RWPE2 (cell line): ENCODE measurements around the gene PTCH1.

Experiments used
- ATAC-seq: fragments of 200-7000 bp; cut with Tn5 transposase; 3 replicates; pipeline ENCODE4 v1.9.1; 2021; ENCODE audit warnings: low read depth
- DNase-seq: peaks from one replicate; pipeline ENCODE4 v3.0.0-alpha.2; 2020; ENCODE audit warnings: low spot score
- H3K27ac ChIP-seq: fragments of 450-650 bp; 2 replicates; pipeline ENCODE4 v1.5.1; 2017; ENCODE audit warnings: mild to moderate bottlenecking; ENCODE audit not compliant: poor library complexity, severe bottlenecking
- H3K27me3 ChIP-seq: fragments of 250-450 bp; sonication (Bioruptor Pico); 2 replicates; pipeline ENCODE4 v1.5.1; 2021; ENCODE audit warnings: mild to moderate bottlenecking, moderate library complexity; ENCODE audit not compliant: insufficient read depth, poor library complexity, severe bottlenecking
- H3K36me3 ChIP-seq: fragments of 250-450 bp; sonication (Bioruptor Pico); 2 replicates; pipeline ENCODE4 v1.5.1; 2020; ENCODE audit warnings: low read depth, mild to moderate bottlenecking, moderate library complexity
- H3K4me1 ChIP-seq: fragments of 250-450 bp; sonication (Bioruptor Pico); 2 replicates; pipeline ENCODE4 v1.5.1; 2021; ENCODE audit warnings: mild to moderate bottlenecking, moderate library complexity; ENCODE audit not compliant: insufficient read depth, poor library complexity, severe bottlenecking
- H3K4me3 ChIP-seq: fragments of 250-450 bp; sonication (Bioruptor Pico); 2 replicates; pipeline ENCODE4 v1.5.1; 2021; ENCODE audit warnings: mild to moderate bottlenecking, moderate library complexity; ENCODE audit not compliant: severe bottlenecking
- H3K9me3 ChIP-seq: fragments of 250-450 bp; sonication (Bioruptor Pico); 2 replicates; pipeline ENCODE4 v1.5.1; 2021; ENCODE audit warnings: mild to moderate bottlenecking, moderate library complexity; ENCODE audit not compliant: severe bottlenecking
- CTCF ChIP-seq: fragments of 450-650 bp; IDR thresholded peaks from one replicate; pipeline ENCODE4 v1.5.1; 2017; ENCODE audit warnings: mild to moderate bottlenecking, moderate library complexity; ENCODE audit not compliant: poor library complexity, severe bottlenecking

Gene PTCH1

GRCh38 chr9:95429096-95429495, 87.7 kb downstream of the PTCH1 start:
- no peak for TF ChIP-seq CTCF
- Histone ChIP-seq H3K27ac (no peak overlapping the region), H3K9me3 (no peaks in the 10 kb centered on the region), H3K4me3 (no peak overlapping the region), H3K36me3 (no peaks in the 10 kb centered on the region), H3K4me1 (no peaks in the 10 kb centered on the region), H3K27me3 (no peaks in the 10 kb centered on the region)
- DNase-seq, result no peak
- ATAC-seq, result no peak

GRCh38 chr9:95425910-95426551, 90.7 kb downstream of the PTCH1 start:
- H3K27ac ChIP-seq, result peak overlapping the region; percentile 70
- TF ChIP-seq CTCF, result no peak
- no peaks in the 10 kb centered on the region for H3K4me1 ChIP-seq
- H3K4me3 ChIP-seq, result peak overlapping the region; percentile 45
- H3K36me3 ChIP-seq, result peaks cover 14% of the 10 kb centered on the region; the same call in 1 of the 2 replicates
- DNase-seq (no peak), ATAC-seq (peak; percentile 39; the same call in 2 of the 3 replicates)
- peaks cover 13% of the 10 kb centered on the region for H3K9me3 ChIP-seq
- H3K27me3 ChIP-seq, result no peaks in the 10 kb centered on the region

- no peak for TF ChIP-seq CTCF
- no peak overlapping the region for H3K4me3 ChIP-seq
- H3K27ac ChIP-seq, result no peak overlapping the region
- no peak for ATAC-seq
- H3K9me3 ChIP-seq, result peaks cover 13% of the 10 kb centered on the region
- peaks cover 18% of the 10 kb centered on the region; the same call in 1 of the 2 replicates for H3K36me3 ChIP-seq
- no peaks in the 10 kb centered on the region for H3K27me3 ChIP-seq
- DNase-seq, result no peak
- H3K4me1 ChIP-seq, result no peaks in the 10 kb centered on the region
These were observed 94.1 kb downstream of the PTCH1 start for GRCh38 chr9:95422650-95423049.

- Histone ChIP-seq H3K4me3 (no peak overlapping the region), H3K4me1 (no peaks in the 10 kb centered on the region), H3K27me3 (no peaks in the 10 kb centered on the region), H3K9me3 (peaks cover 13% of the 10 kb centered on the region), H3K36me3 (peaks cover 18% of the 10 kb centered on the region; the same call in 1 of the 2 replicates), H3K27ac (no peak overlapping the region)
- no peak for TF ChIP-seq CTCF
- DNase-seq (no peak), ATAC-seq (no peak)
These were observed 96.3 kb downstream of the PTCH1 start for GRCh38 chr9:95420518-95420917.

GRCh38 chr9:95419444-95419843, 97.3 kb downstream of the PTCH1 start:
- Histone ChIP-seq H3K27ac (no peak overlapping the region), H3K4me3 (no peak overlapping the region), H3K36me3 (peaks cover 18% of the 10 kb centered on the region; the same call in 1 of the 2 replicates), H3K9me3 (peaks cover 13% of the 10 kb centered on the region), H3K27me3 (no peaks in the 10 kb centered on the region), H3K4me1 (no peaks in the 10 kb centered on the region)
- no peak for ATAC-seq
- no peak for DNase-seq
- TF ChIP-seq CTCF, result no peak
